ENCODE results near the gene POLN.
"Not testable (repeated sequence)": the region's sequence is repeated elsewhere in the genome, so short reads cannot be mapped to it uniquely, and the experiment has no call there.

POLN gene

GRCh38 chr4:2220016-2220630 is 21.8 kb downstream of the POLN start:
- peak; percentile 62 to 73 for DNase-seq (ENCODE audit: low read depth in 2 of 2)

DNA sequence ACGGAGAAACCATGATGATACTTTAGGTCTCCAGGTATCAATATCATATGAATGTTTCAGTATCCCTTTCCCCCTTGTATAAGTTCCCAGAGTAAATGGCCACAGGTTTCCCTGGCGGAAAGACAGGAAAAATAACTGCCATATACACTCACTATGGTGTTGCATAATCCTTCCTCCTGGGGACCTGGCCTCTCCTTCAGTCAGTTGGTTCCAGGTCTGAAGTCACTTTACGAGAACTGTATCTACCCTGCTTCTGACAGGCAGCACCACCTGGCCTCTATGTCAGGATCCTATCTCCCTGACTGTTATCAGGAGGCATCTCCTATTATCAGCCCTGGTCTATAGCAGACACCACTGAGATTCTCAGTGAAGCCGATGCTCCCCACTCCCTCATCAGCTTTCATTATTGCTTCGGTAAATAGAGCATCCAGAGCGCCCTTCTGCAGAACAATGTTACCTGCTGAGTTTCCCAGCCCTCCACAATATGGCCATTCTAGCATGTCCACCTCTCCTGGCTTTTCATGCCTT is 22.6 kb downstream of the POLN start:
- no peak for DNase-seq (ENCODE audit: low read depth in 2 of 2)

DNA sequence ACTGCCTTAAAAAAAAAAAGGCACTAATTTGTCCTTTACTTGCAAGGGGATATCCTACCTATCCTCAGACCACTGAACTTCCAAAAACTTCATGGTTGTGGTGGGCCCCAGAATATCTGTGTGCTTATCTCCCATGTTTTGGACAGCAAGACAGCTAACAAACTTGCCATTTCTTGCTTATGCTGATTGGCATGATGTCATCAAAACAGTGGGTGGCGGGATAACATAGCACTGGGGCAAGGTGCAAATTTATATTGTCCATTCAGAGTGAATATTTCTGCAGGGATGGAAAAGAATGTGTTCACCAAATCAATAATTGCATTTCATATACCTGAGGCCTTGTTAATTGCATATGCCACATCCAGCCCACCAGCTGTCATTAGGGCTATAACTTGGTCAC is 23.5 kb downstream of the POLN start:
- DNase-seq (ENCODE audit: low read depth in 2 of 2) = no peak

DNA sequence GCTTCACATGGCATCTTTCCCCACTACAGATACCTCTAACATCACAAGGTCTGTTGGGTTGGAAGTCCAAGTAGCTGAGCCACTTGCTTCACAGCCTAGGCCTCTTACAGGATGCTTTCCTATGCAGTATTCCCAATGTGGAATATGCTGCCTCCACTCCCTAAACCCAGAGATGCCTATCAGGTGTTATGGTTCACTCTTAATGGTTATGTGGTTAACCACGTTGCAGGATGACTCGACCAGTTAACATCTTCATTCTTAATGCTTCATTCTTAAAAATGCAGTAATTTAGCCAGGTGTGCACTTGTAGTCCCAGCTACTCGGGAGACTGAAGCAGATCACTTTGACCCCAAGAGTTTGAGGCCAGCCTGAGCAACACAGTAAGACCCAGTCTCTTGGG is 24.2 kb downstream of the POLN start:
- no peak for DNase-seq (ENCODE audit: low read depth in 2 of 2)

GRCh38 chr4:2212831-2213230 is 29.1 kb downstream of the POLN start:
- no peak for DNase-seq (ENCODE audit: low read depth in 2 of 2)

DNA sequence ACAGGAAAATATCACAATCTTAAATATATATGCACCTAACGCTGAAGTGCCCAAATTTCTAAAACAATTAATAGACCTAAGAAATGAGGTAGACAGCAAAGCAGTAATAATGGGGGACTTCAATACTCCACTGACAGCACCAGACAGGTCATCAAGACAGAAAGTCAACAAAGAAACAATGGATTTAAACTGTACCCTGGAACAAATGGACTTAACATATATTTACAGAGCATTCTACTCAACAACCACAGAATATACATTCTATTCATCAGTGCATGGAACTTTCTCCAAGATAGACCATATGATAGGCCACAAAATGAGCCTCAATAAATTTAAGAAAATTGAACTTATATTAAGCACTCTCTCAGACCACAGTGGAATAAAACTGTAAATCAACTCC is 39.1 kb downstream of the POLN start:
- DNase-seq (ENCODE audit: low read depth in 2 of 2) = not testable (repeated sequence)

DNA sequence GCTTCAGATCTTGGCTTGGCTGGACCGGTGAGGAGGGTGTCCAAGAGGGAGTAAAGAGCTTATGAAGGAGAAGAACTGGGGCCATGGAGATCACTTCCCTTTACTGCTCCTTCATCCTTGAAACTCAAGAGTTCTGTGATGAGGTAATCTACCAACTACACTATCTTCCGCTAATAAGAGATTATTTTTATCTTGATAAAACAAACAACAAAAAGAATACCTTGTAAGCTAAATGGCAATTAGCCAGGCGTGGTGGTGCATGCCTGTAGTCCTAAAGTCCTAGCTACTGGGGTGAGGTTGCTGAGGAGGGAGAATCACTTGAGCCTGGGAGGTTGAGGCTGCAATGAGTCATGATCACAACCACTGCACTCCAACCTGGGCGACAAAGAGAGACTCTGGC is 47.4 kb downstream of the POLN start:
- no peak for DNase-seq (ENCODE audit: low read depth in 2 of 2)

DNA sequence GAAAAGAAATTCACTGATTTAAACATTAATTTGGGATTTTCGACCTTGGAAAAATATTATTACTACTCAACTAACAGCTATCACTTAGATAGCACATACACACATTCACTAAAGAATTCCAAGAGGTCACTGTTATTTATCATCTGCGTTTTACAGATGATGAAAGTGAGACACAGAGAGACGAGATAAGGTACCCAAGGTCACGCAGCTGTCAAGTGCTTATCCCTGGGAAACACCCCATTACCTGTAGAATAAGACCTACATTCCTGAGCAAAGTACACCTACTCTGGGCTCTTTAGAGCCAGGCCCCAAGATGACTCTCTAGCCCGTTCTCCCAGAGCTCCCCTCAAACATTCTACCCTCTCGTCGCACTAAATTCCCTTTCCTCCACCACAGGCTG is 48.6 kb downstream of the POLN start:
- no peak for DNase-seq (ENCODE audit: low read depth in 2 of 2)

DNA sequence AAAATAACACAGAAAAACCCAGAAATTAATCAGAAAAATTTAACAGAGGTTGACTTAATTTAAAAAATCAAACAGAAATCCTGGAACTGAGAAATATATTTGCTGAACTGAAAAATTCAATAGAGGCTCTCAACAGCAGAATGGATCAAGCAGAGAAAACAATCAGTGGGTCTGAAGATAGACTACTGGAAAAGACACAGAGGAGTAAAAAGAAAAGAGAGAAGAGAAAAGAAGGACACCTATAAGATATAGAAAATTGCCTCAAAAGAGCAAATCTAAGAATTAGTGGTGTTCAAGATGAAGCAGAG is 55.1 kb downstream of the POLN start:
- no peak for DNase-seq (ENCODE audit: low read depth in 2 of 2)

DNA sequence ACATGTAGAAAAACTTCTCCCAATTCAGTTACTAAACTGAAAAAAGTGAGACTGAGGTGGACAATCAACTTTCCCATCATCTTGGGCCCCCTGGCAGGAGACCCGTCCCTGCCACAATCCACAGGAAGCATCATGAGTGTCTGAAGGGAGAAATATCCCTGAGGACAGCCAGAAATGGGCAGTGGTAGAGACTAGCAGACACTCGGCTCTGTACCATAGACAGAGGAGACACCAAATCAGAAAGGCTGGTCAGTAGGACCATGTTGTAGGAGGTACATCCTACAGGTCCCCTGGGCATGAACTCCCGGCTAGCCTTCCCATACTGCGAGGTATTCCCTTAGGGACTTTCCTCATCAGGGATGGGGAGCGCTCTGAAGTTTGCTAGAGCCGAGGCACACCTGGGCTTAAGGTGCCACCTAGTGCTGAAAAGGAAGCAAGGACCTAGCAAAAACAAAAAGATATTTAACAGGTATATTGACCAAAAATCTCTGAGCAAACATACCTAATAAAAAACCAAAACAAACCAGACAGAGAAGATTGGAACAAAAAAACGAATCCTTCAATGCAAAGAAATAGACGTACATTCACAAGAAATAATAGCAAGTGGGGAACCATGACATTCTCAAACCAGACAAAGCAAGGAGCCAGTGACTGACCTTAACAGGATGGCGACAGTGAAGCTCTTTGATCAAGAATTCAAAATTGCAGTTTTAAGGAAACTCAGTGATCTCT is 55.6 kb downstream of the POLN start:
- no peak for DNase-seq (ENCODE audit: low read depth in 2 of 2)

- DNase-seq (ENCODE audit: low read depth in 2 of 2) = no peak
These were observed 58.5 kb downstream of the POLN start for GRCh38 chr4:2183394-2183793.

DNA sequence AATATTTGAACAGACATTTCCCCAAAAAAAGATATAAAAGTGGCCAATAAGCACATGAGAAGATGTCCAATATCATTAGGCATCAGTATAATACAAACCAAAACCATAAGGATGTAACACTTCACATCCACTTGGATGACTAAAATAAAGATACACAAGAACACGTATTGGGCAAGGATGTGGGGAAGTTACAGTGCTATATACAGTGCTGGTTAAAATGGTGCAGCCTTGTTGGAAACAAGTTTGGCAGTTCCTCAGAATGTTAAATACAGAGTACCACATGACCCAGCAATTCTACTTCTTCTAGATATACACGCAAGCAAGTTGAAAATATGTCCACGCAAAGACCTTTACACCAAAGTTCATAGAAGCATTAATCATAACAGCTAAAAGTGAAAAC is 58.9 kb downstream of the POLN start:
- DNase-seq (ENCODE audit: low read depth in 2 of 2) = no peak

- DNase-seq (ENCODE audit: low read depth in 2 of 2) = no peak
These were observed 61.5 kb downstream of the POLN start for GRCh38 chr4:2180410-2180809.

DNA sequence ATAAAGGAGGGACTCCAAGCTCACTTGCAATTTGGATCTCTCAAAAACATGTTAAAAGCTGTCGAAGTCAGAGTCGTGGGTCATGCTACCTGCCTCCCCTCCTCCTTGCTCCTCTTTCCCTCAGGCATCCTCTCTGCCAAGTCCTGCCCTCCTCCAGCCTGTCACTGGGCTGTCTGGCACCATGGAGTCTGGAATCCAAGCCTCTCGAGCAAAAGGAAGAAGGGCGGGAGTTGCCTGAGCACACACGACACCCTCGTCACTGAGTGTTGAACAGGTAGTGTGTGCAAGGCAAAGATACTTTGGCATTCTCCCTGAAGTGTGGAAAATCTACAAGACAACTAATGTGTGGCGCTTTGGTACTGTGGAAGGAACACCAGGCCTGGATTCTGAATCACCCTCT is 62.2 kb downstream of the POLN start:
- DNase-seq (ENCODE audit: low read depth in 2 of 2) = no peak

- no peak for DNase-seq (ENCODE audit: low read depth in 2 of 2)
These were observed 62.9 kb downstream of the POLN start for GRCh38 chr4:2178986-2179385.

GRCh38 chr4:2177443-2178093 is 64.4 kb downstream of the POLN start:
- DNase-seq (ENCODE audit: low read depth in 2 of 2) = no peak

GRCh38 chr4:2175990-2176698 is 65.8 kb downstream of the POLN start:
- DNase-seq (ENCODE audit: low read depth in 2 of 2) = no peak

DNA sequence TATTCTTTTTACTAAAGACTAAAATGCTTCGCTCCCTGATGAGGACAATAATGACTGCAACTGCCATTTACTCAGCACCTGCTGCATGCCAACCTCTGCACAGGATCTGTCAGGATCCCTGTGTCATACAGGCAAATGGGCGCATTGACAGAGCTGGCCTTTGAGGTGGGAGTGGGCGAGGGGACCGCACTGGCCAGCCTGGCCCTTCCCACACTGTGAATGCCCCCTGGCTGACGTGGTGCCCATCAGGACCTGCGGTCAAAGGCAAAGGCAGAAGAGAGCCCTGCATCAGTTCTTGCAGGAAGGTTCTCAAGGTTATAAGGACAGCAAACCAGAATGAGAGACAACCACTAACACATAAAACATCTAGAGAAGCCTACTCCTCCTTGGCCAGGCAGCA is 67.9 kb downstream of the POLN start:
- no peak for DNase-seq (ENCODE audit: low read depth in 2 of 2)

GRCh38 chr4:2172627-2173231 is 69.2 kb downstream of the POLN start:
- DNase-seq (ENCODE audit: low read depth in 2 of 2) = no peak

DNA sequence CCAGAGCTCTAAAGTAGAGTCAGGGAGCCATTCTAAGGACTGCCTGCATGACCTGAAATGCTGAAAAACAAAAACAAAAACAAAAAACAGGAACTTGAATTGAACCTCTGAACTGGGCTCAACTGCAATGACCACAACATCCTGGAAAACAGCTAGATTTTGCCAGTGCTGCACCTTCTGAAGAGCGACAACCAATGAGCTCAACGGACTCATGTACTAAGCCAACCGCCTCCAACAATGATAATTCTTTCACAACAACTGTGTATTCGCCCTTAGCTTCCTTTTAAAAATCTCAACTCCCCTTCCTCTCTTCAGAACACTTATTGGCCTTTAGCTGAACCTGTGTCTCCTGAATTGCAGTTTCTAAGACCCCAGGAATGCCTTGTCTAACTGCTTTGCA is 69.8 kb downstream of the POLN start:
- DNase-seq (ENCODE audit: low read depth in 2 of 2) = no peak

DNA sequence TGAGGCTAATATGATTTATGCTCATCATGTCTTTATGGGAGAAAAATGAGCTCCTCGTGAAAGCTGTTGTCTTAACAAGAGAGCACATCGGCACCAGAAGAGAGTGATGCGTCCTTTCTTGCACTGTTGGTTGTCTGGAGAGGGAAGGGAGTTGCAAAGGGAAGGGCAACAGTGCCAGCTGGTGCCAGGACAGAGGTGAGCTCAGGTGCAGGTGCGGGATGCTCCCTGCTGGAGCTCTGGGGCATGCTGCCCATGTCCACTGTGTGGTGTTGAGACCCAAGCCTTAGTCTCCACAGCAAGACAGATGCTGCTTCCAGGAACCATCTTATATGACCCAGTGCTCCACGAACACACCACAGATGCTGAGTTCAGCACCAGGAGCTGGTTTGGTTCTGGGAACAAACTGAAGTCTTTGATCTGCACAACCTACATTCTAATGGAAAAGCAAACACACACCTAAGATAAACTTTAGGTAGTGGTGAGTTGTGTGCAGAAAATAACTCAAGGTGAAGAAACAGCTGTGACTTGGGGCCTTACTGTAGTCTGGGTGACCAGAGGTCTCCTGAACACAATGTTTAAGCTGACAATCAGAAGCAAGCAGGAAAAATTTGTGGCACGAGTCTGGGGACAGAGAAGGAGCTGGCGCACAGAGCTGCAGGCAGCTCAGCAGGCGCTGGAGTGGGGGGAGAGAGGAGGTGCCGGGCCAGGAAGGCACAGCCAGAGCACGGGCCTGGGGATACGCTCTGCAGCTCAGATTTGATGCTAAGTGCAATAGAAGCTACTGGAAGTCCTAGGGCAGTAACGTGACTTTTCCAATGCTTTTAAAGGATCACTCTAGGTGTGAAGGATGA is 73.2 kb downstream of the POLN start:
- no peak for DNase-seq (ENCODE audit: low read depth in 2 of 2)
